ENCODE results near the gene CCDC43.

CCDC43 gene

DNA sequence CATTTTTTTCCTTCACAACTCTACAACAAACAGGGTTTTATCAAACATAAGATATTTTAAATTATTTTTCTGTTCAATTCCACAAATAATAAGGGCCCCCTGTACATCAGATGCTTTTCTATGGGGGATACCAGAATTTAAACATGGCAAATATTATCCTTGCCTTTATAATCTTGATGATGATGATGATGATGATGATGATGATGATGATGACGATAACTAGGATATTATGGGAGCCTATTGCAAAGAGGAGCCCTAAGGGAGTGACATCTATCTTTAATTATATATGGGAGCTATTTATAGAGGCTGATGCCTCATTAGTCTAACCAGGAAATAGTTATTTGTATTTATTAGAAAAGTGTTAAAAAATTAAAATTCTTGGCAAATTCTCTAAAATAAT is 26.5 kb downstream of the CCDC43 start:
- no peak for DNase-seq (ENCODE audit: extremely low read depth, low read depth)
- TF ChIP-seq, protein P1, sequence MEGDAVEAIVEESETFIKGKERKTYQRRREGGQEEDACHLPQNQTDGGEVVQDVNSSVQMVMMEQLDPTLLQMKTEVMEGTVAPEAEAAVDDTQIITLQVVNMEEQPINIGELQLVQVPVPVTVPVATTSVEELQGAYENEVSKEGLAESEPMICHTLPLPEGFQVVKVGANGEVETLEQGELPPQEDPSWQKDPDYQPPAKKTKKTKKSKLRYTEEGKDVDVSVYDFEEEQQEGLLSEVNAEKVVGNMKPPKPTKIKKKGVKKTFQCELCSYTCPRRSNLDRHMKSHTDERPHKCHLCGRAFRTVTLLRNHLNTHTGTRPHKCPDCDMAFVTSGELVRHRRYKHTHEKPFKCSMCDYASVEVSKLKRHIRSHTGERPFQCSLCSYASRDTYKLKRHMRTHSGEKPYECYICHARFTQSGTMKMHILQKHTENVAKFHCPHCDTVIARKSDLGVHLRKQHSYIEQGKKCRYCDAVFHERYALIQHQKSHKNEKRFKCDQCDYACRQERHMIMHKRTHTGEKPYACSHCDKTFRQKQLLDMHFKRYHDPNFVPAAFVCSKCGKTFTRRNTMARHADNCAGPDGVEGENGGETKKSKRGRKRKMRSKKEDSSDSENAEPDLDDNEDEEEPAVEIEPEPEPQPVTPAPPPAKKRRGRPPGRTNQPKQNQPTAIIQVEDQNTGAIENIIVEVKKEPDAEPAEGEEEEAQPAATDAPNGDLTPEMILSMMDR (IDR thresholded peaks at IDR 0.05; ENCODE audit: low read depth, low read length) = no peak

DNA sequence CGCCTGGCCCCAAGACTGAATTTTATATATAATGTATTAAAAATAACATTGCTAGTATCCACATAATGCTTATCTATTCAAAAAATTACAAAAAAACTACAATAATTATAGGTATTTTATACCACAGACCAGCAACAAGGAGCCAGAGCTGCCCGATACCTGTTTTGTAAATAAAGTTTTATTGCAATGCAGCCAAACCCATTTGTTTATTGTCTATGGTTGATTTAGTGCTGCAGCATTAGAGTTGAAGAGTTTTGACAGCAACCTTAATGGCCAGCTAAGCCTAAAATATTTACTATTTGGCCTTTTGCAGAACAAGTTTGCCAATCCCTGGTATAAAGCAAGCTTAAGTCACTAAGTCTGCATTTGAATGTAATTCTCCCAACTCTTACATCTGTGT is 27.7 kb downstream of the CCDC43 start:
- TF ChIP-seq, protein P1 (IDR thresholded peaks at IDR 0.05; ENCODE audit: low read depth, low read length) = no peak
- DNase-seq (ENCODE audit: extremely low read depth, low read depth) = no peak

DNA sequence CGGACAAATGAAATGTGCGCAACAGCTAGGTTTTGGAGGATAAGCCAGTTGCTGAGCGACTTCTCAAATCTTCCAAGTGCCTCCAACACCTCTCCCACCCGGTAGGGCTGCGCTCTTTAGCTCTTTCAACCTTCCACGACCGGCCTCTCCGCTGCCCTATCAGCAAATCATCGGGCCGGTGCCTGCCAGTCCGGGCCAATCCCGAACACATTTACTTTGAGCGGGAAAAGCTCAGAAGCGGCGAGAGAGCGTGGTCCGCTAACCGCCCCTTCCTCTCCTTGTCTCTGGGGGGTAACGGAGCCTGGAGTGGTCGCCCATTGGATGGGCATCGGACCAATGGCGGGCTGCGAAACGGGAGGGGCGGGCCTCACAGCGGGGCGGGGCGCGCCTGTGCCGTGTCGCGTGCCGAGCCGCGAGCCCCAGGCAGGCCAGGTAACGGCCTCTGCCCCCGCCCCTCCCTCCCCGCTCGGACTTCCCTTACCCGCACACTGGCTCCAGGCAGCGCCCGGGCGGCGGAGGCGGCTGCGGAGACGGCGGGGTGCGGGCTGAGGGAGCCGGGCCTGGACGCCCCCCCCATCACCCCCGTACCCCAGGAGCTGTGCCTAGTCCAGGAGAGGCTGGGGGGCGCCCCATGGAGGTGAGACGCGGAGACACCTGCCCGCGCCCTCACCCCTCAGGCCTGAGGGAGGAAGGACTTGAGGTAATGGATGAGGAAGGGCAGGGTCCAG is 33.4 kb downstream of the CCDC43 start, which contains the start of gene MEIOC:
MEIOC (plus strand) TSS at position 486 of the 728 bp plus-strand sequence; CDS start at position 632, 146 bp downstream.
- DNase-seq (ENCODE audit: extremely low read depth, low read depth) = no peak
- TF ChIP-seq, protein P1 (IDR thresholded peaks at IDR 0.05; ENCODE audit: low read depth, low read length) = no peak

DNA sequence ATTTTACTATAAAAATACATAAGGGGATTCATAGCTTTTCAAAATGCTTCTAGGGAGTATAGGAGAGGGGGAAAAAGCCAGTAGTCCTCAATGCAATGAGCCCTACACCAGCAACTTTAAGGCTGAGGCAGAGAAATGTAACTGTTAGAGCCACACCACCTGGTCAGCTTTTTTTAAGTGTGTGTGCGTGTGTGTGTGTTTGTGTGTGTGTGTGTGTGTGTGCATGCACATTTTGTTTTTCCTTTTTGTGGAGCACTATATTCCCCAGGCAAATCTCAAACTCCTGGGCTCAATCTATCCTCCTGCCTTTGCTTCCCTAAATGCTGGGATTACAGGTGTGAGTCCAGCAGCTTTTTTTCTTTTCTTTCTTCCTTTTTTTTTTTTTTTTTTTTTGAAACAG is 35.6 kb downstream of the CCDC43 start:
- TF ChIP-seq, protein P1 (IDR thresholded peaks at IDR 0.05; ENCODE audit: low read depth, low read length) = no peak

DNA sequence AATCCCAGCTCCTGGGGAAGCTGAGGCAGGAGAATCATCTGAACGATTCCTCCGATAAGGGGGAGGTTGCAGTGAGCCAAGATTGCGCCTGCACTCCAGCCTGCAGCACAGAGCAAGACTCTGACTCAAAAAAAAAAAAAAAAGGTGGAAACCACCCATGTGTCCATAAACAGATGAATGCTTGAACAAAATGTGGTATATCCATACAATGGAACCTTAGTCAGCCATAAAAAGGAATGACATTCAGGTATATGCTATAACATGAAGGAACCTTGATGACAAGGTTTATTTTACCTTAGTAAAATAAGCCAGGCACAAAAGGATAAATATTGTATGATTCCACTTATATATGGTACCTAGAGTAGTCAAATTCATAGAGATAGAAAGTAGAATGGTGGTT is 36.2 kb downstream of the CCDC43 start:
- DNase-seq (ENCODE audit: extremely low read depth, low read depth) = no peak
- TF ChIP-seq, protein P1 (IDR thresholded peaks at IDR 0.05; ENCODE audit: low read depth, low read length) = no peak

More for the DNA sequence above, 35.6 kb downstream of the CCDC43 start:
- no peak for DNase-seq (ENCODE audit: extremely low read depth, low read depth)

DNA sequence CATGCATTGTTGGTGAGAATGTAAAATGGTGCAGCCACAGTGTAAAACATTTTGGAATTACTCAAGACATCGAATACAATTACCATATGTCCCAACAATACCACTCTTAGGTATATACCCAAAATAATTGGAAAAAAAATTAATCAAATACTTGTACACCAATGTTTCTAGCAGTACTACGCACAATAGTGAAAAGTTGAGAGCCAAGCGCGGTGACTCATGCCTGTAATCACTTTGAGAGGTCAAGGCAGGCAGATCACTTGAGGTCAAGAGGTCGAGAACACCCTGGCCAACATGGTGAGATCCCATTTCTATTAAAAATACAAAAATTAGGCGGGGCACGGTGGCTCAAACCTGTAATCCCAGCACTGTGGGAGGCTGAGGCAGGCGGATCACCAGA is 36.8 kb downstream of the CCDC43 start:
- TF ChIP-seq, protein P1 (IDR thresholded peaks at IDR 0.05; ENCODE audit: low read depth, low read length) = no peak
- DNase-seq (ENCODE audit: extremely low read depth, low read depth) = no peak

DNA sequence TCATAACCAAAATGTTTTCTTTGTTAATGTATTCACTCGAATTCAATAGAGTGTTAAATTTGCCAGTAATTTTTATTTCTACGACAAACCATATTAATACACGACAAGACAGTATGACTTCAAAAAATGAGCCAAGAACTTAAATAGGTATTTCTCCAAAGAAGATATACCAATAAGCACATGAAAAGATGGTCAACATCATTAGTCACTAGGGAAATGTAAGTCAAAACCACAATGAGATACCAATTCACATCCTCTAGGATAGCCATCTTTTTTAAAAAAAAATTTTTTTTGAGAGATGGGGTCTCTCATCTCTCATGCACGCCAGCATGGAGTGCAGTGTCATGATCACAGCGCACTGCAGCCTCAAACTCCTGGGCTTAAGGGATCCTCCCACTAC is 38.3 kb downstream of the CCDC43 start:
- TF ChIP-seq, protein P1 (IDR thresholded peaks at IDR 0.05; ENCODE audit: low read depth, low read length) = no peak
- DNase-seq (ENCODE audit: extremely low read depth, low read depth) = no peak
